ENCODE data around the gene ZYG11A. TPM values are rescaled to one million over a fixed set of nuclear protein-coding genes. Genes with fewer than 3 reads are reported as not detected.
"Not testable (repeated sequence)": the region's sequence is repeated elsewhere in the genome, so short reads cannot be mapped to it uniquely, and the experiment has no call there.

The ZYG11A gene
- total RNA-seq, 2 experiments from 2014 or later, result 0.11 to 0.16 TPM

- Mint-ChIP-seq H3K27me3 (peaks cover 6% of the 10 kb centered on the region), H3K4me1 (ENCODE audit: low read depth) (no peaks in the 10 kb centered on the region), H3K27ac (no peak overlapping the region), H3K4me3 (no peak overlapping the region), H3K9me3 (no peaks in the 10 kb centered on the region), H3K36me3 (ENCODE audit: low read depth) (no peaks in the 10 kb centered on the region)
- Histone ChIP-seq H3K4me1 (ENCODE audit: insufficient read depth, low read length) (no peaks in the 10 kb centered on the region), H3K27me3 (ENCODE audit: control insufficient read depth in 1 of 2, insufficient read depth in 2 of 2, low read length in 2 of 2) (no peaks in the 10 kb centered on the region), H3K4me3 (ENCODE audit: low read length) (no peak overlapping the region), H3K36me3 (ENCODE audit: insufficient read depth, low read length) (no peaks in the 10 kb centered on the region), H3K27ac (ENCODE audit: low read depth in 1 of 2, low read length in 2 of 2) (no peak overlapping the region), H3K9me3 (ENCODE audit: control insufficient read depth in 1 of 2, insufficient read depth in 1 of 2, low read length in 2 of 2) (no peaks in the 10 kb centered on the region)
- intact Hi-C loops (cut with DNase I, micrococcal nuclease), result no loop called here
- ChIA-PET CTCF (no interaction called here), POLR2A (no interaction called here)
- TF ChIP-seq CTCF (IDR thresholded peaks at IDR 0.05), result no peak
- no peak for DNase-seq
- ATAC-seq (ENCODE audit: poor library complexity), result no peak
These were observed 20.3 kb downstream of the ZYG11A start for GRCh38 chr1:52862666-52863458.

- no peaks in the 10 kb centered on the region for H3K9me3 ChIP-seq (ENCODE audit: control insufficient read depth in 1 of 2, insufficient read depth in 1 of 2, low read length in 2 of 2)
- DNase-seq (no peak), ATAC-seq (ENCODE audit: poor library complexity) (no peak)
- POLR2A ChIA-PET, result no interaction called here
- no peaks in the 10 kb centered on the region for H3K36me3 ChIP-seq (ENCODE audit: insufficient read depth, low read length)
- Mint-ChIP-seq H3K9me3 (no peaks in the 10 kb centered on the region), H3K27ac (no peak overlapping the region), H3K27me3 (peaks cover 10% of the 10 kb centered on the region), H3K4me3 (no peak overlapping the region), H3K36me3 (ENCODE audit: low read depth) (no peaks in the 10 kb centered on the region), H3K4me1 (ENCODE audit: low read depth) (no peaks in the 10 kb centered on the region)
- intact Hi-C loops (cut with DNase I, micrococcal nuclease), result no loop called here
- no peaks in the 10 kb centered on the region for H3K27me3 ChIP-seq (ENCODE audit: control insufficient read depth in 1 of 2, insufficient read depth in 2 of 2, low read length in 2 of 2)
- no peaks in the 10 kb centered on the region for H3K4me1 ChIP-seq (ENCODE audit: insufficient read depth, low read length)
- CTCF ChIA-PET, result no interaction called here
- no peak for TF ChIP-seq CTCF (IDR thresholded peaks at IDR 0.05)
- H3K27ac ChIP-seq (ENCODE audit: low read depth in 1 of 2, low read length in 2 of 2), result no peak overlapping the region
- H3K4me3 ChIP-seq (ENCODE audit: low read length), result no peak overlapping the region
These were observed 24.7 kb downstream of the ZYG11A start for GRCh38 chr1:52867087-52867863.

GRCh38 chr1:52869727-52870126 is 27.2 kb downstream of the ZYG11A start:
- H3K4me3 ChIP-seq (ENCODE audit: low read length); H3K9me3 ChIP-seq (ENCODE audit: control insufficient read depth in 1 of 2, insufficient read depth in 1 of 2, low read length in 2 of 2); H3K27ac Mint-ChIP-seq; DNase-seq; H3K36me3 ChIP-seq (ENCODE audit: insufficient read depth, low read length); H3K4me1 ChIP-seq (ENCODE audit: insufficient read depth, low read length); H3K27me3 Mint-ChIP-seq; intact Hi-C loops (cut with DNase I, micrococcal nuclease); H3K4me3 Mint-ChIP-seq; H3K27ac ChIP-seq (ENCODE audit: low read depth in 1 of 2, low read length in 2 of 2); H3K36me3 Mint-ChIP-seq (ENCODE audit: low read depth); ATAC-seq (ENCODE audit: poor library complexity); H3K27me3 ChIP-seq (ENCODE audit: control insufficient read depth in 1 of 2, insufficient read depth in 2 of 2, low read length in 2 of 2); H3K9me3 Mint-ChIP-seq; POLR2A ChIA-PET; H3K4me1 Mint-ChIP-seq (ENCODE audit: low read depth): not testable (repeated sequence)
- CTCF ChIA-PET, result interaction anchor here (0.6 kb wide), 1 partner anchor 1831 kb away, joined by 3 read pairs; no protein-coding TSS in a partner anchor
